Jurkat, Clone E6-1 (cell line): ENCODE results near the gene MFSD2A.
"Not testable (repeated sequence)": the region's sequence is repeated elsewhere in the genome, so short reads cannot be mapped to it uniquely, and the experiment has no call there.

Experiments
- DNase-seq: peaks from one replicate; pipeline ENCODE4 v3.0.0-alpha.2; 2011; ENCODE audit warnings: low read depth, low spot score
- H3K4me3 ChIP-seq: 2 replicates; pipeline ENCODE4 v1.5.1; 2011; ENCODE audit warnings: mild to moderate bottlenecking, low read length, control low read depth, moderate library complexity

The MFSD2A gene

GRCh38 chr1:39988618-39989343 is 33.8 kb downstream of the MFSD2A start:
- H3K4me3 ChIP-seq, result no peak overlapping the region
- no peak for DNase-seq

- no peak overlapping the region for H3K4me3 ChIP-seq
- no peak for DNase-seq
Observed at GRCh38 chr1:39990428-39990827, 35.5 kb downstream of the MFSD2A start.

GRCh38 chr1:39992234-39992633 is 37.3 kb downstream of the MFSD2A start:
- DNase-seq, result no peak
- H3K4me3 ChIP-seq, result no peak overlapping the region

GRCh38 chr1:39992888-39993287 is 37.9 kb downstream of the MFSD2A start:
- H3K4me3 ChIP-seq, result no peak overlapping the region
- no peak for DNase-seq

- no peak overlapping the region for H3K4me3 ChIP-seq
- peak; percentile 17 for DNase-seq
Observed at GRCh38 chr1:39995973-39996393, 41.0 kb downstream of the MFSD2A start.

- DNase-seq, result no peak
- H3K4me3 ChIP-seq, result no peak overlapping the region
Observed at GRCh38 chr1:39996396-39997004, 41.6 kb downstream of the MFSD2A start.

- H3K4me3 ChIP-seq, result no peak overlapping the region
- DNase-seq, result no peak
Observed at GRCh38 chr1:40001456-40001855, 46.5 kb downstream of the MFSD2A start.

GRCh38 chr1:40003156-40004093 is 48.5 kb downstream of the MFSD2A start:
- DNase-seq, result no peak
- H3K4me3 ChIP-seq, result no peak overlapping the region

GRCh38 chr1:40004857-40005256 is 49.9 kb downstream of the MFSD2A start:
- H3K4me3 ChIP-seq, result no peak overlapping the region
- DNase-seq, result no peak

GRCh38 chr1:40007481-40008034 is 52.6 kb downstream of the MFSD2A start:
- not testable (repeated sequence) for H3K4me3 ChIP-seq, DNase-seq

GRCh38 chr1:40011198-40011597 is 56.3 kb downstream of the MFSD2A start:
- DNase-seq, result no peak
- H3K4me3 ChIP-seq, result no peak overlapping the region

GRCh38 chr1:40014253-40014706 is 59.3 kb downstream of the MFSD2A start:
- peak; percentile 16 for DNase-seq
- H3K4me3 ChIP-seq, result no peak overlapping the region

- no peak for DNase-seq
- H3K4me3 ChIP-seq, result no peak overlapping the region
Observed at GRCh38 chr1:40014812-40015594, 60.1 kb downstream of the MFSD2A start.

- DNase-seq, result no peak
- H3K4me3 ChIP-seq, result no peak overlapping the region
Observed at GRCh38 chr1:40017951-40018575, 63.1 kb downstream of the MFSD2A start.
